Aorta (tissue), 5 donors: ENCODE data around the gene PRKCA. TPM values are rescaled to one million over a fixed set of nuclear protein-coding genes. Genes with fewer than 3 reads are reported as not detected.
A peak's percentile ranks its signal among the peaks of the same experiment; 100 is the strongest.
"Not testable (repeated sequence)": the region's sequence is repeated elsewhere in the genome, so short reads cannot be mapped to it uniquely, and the experiment has no call there.

Source experiments
- ATAC-seq: fragments of 200-7000 bp; cut with Tn5 transposase; one replicate; pipeline ENCODE4 v1.9.1; 2022; ENCODE audit warnings: moderate library complexity; ENCODE audit not compliant: low FRiP score
- DNase-seq, 2 donors: peaks; one replicate each; pipeline ENCODE4 v3.0.0-alpha.2; 2020
- H3K27ac ChIP-seq, 2 donors: one replicate each; pipeline ENCODE4 v1.5.1; 2013; ENCODE audit warnings: low read length in 2 of 2, mild to moderate bottlenecking in 2 of 2, moderate library complexity in 2 of 2, control low read depth in 1 of 2, inconsistent platforms in 1 of 2, low read depth in 1 of 2
- H3K27me3 ChIP-seq, 2 donors: one replicate each; pipeline ENCODE4 v1.6.1; 2013; ENCODE audit warnings: control low read depth in 1 of 2, low read length in 1 of 2, mild to moderate bottlenecking in 1 of 2, moderate library complexity in 1 of 2; ENCODE audit not compliant: insufficient read depth in 2 of 2, control insufficient read depth in 1 of 2
- H3K36me3 ChIP-seq, 2 donors: one replicate each; pipeline ENCODE4 v1.6.1; 2013; ENCODE audit warnings: control low read depth in 1 of 2, low read length in 1 of 2, mild to moderate bottlenecking in 1 of 2; ENCODE audit not compliant: insufficient read depth in 2 of 2, control insufficient read depth in 1 of 2
- H3K4me1 ChIP-seq, 2 donors: one replicate each; pipeline ENCODE4 v1.6.1; 2013; ENCODE audit warnings: low read length in 2 of 2, control low read depth in 1 of 2, mild to moderate bottlenecking in 1 of 2, moderate library complexity in 1 of 2; ENCODE audit not compliant: insufficient read depth in 2 of 2, control insufficient read depth in 1 of 2
- H3K4me3 ChIP-seq, 2 donors: one replicate each; pipeline ENCODE4 v1.5.1; 2013; ENCODE audit warnings: low read length in 2 of 2, control low read depth in 1 of 2, mild to moderate bottlenecking in 1 of 2
- H3K9me3 ChIP-seq: one replicate; pipeline ENCODE4 v1.6.1; 2013; ENCODE audit warnings: mild to moderate bottlenecking, low read length; ENCODE audit not compliant: control insufficient read depth
- WGBS, 2 donors: extraction: QIAGEN DNeasy Blood & Tissue Kit; methylation state at CpG; one replicate each; pipeline ENCODE4 v1.1.7; 2013; 5-methylcytosine and 5-hydroxymethylcytosine counted together
- intact Hi-C, 2 donors: fragments of 100-400 bp; cut with DNase I; formaldehyde crosslinking; loops; one replicate each; pipeline versions ENCODE4 v1.14.2 to v1.15.0; 2022
- polyA plus RNA-seq, 2 donors: library from polyadenylated mRNA; stranded (reverse); fragments of 200-250 nt; gene quantifications; one replicate each; pipeline ENCODE4 v1.2.3, GENCODE V29; 2013
- total RNA-seq, 2 donors: library from RNA; stranded (reverse); fragmentation: NEBNext Ultra II Directional; extraction: Animal tissue kit (Norgen Biotek cat#: 25700); gene quantifications; one replicate each; pipeline ENCODE4 v1.2.1, GENCODE V29; 2021
- donor health status: healthy with polysubstance abuse.
- donor health status: Bipolar disorder and iron deficiency.
- donor health status: DM: no; HTN: no; CAD: no.
- donor health status: DM: no; HTN: no; CAD: no.
- donor health status: DM: yes; HTN: yes; CAD: no.

Gene PRKCA
- total and polyA plus RNA-seq, 4 donors, result 2.7 to 15.4 (median 9.1) TPM

DNA sequence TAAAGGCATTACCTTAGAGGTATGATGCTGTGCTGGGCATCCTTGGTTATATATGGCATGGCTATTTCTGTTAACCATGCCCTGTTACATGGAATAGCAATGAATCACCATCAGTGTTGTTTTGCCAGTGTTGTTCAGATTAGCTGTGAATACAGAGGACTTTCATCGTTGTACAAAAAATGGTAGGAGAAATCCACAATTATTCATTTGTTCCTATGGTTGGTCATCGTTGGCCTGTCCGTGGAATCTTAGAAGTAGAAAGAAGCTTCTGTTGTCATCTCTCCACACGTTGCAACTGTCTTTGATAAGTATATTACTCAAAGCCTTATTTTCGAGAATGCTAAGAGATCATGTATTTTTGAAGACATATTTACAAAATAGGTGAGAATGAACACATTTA, 418.2 kb downstream of the PRKCA start:
- H3K9me3 ChIP-seq, result no peaks in the 10 kb centered on the region
- no peak for ATAC-seq
- intact Hi-C loops, result no loop called here

DNA sequence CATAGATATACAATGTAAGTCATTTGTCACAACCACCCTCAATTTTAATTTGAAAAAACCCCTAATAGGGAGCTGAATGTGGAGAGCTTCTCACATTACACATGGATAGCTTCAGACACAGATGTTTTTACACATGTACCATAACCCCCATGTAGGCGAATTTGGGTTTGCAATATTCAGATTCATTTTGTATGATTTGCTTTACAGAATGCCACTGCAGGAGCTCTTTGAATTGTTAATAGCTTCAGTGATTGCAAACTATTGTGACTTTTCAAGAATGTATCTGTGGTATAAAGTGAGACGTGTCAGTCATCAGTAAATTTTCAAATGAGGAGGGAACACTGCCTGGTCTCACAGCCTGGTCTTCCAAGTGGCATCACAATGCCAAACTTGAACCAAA, 419.9 kb downstream of the PRKCA start:
- no peak for DNase-seq
- H3K36me3 ChIP-seq, result no peaks in the 10 kb centered on the region
- H3K27ac ChIP-seq, result no peak overlapping the region
- no peaks in the 10 kb centered on the region for H3K9me3 ChIP-seq
- H3K4me1 ChIP-seq, result peaks cover 2 to 9% of the 10 kb centered on the region in 2 donors
- no peak for ATAC-seq
- intact Hi-C loops, result no loop called here
- no peak overlapping the region for H3K4me3 ChIP-seq
- no peaks in the 10 kb centered on the region for H3K27me3 ChIP-seq
- WGBS, 2 donors, result 94% methylated on average over 2 of the region's 2 CpGs

More for the DNA sequence above, 418.2 kb downstream of the PRKCA start:
- WGBS, 2 donors, result 90 to 91% methylated on average over 5 of the region's 5 CpGs
- DNase-seq, result no peak
- Histone ChIP-seq H3K36me3 (no peaks in the 10 kb centered on the region), H3K27me3 (no peaks in the 10 kb centered on the region), H3K27ac (no peak overlapping the region), H3K4me3 (no peak overlapping the region), H3K4me1 (peaks cover 2 to 9% of the 10 kb centered on the region in 2 donors)

DNA sequence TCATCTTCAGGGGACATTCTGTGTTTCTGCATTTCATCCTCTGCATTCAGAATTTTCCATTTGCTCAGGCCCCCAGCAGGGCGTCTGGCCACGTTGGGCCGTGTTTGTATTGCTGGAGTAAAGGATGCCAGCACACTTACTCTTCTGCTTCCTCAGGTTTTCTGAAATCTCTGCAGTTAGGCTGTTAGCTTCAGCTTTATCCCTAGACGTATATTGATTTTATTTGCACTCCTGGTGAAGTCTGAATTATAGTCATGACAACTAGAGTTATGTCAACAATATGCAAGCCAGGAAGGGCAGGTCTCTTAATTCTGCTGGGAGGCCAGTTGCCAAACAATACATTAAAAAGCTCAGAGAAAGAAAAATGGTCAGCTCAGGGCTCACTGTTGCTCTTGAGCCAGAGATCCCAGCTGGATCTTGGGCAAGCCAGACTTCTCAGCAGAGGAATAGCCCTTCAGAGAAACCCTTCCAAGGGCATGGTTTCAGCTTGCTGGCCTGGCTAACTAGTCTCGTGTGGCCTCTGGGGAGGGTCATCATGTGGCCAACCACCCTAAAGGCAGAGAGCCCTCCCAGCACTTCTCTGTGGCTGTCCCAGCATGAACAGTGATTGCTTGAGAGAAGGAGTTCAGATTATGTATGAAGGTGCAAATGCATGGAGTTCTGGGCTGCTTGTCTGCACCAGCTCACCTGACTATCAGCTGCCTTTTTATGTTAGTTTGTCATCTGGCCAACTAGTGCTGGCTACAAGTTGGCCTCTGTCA, 422.3 kb downstream of the PRKCA start:
- 1 to 7% methylated on average over 5 of the region's 5 CpGs for WGBS, 2 donors
- peaks cover 2 to 9% of the 10 kb centered on the region in 2 donors for H3K4me1 ChIP-seq
- H3K36me3 ChIP-seq, result no peaks in the 10 kb centered on the region
- H3K27me3 ChIP-seq, result no peaks in the 10 kb centered on the region
- no peak overlapping the region for H3K27ac ChIP-seq
- intact Hi-C loops, result no loop called here
- no peaks in the 10 kb centered on the region for H3K9me3 ChIP-seq
- no peak overlapping the region for H3K4me3 ChIP-seq
- DNase-seq, result no peak
- peak; percentile 40 for ATAC-seq

DNA sequence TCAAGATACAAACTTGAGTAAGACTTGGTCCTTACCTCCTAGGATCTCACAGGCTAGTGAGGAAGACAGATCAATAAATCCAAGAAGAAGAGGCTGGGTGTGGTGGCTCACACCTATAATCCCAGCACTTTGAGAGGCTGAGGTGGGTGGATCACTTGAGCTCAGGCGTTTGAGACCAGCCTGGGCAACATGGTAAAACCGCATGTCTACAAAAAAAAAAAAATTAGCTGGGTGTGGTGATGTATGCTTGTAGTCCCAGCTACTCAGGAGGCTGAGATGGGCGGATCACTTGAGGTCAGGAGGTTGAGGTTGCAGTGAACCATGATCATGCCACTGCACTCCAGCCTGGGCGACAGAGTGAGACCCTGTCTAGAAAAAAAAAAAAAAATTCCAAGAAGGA, 423.0 kb downstream of the PRKCA start:
- DNase-seq, H3K4me1 ChIP-seq, intact Hi-C loops, H3K27me3 ChIP-seq, H3K36me3 ChIP-seq, ATAC-seq, H3K27ac ChIP-seq, H3K9me3 ChIP-seq, H3K4me3 ChIP-seq: not testable (repeated sequence)
- WGBS, 2 donors, result 52 to 62% methylated on average over 4 of the region's 4 CpGs

DNA sequence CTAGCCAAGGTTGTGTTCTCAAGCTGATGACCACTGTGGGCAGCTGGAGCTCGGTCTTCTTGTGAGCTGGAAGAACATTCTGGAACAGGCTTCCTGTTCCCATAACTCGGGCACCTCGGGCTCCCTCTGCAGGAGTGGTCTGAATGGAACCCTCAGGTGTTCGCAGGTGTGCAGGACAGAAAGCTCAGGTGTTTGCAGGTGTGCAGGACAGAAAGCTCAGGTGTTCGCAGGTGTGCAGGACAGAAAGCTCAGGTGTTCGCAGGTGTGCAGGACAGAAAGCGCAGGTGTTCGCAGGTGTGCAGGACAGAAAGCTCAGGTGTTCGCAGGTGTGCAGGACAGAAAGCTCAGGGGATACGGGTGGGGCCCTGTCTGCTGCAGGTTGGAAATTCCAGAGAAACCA, 423.5 kb downstream of the PRKCA start:
- no peak for DNase-seq
- no peaks in the 10 kb centered on the region for H3K27me3 ChIP-seq
- WGBS, 2 donors, result 88 to 89% methylated on average over 10 of the region's 10 CpGs
- no peak overlapping the region for H3K4me3 ChIP-seq
- H3K27ac ChIP-seq, result no peak overlapping the region
- no peaks in the 10 kb centered on the region for H3K9me3 ChIP-seq
- intact Hi-C loops, result no loop called here
- H3K36me3 ChIP-seq, result no peaks in the 10 kb centered on the region
- peaks cover 2 to 9% of the 10 kb centered on the region in 2 donors for H3K4me1 ChIP-seq
- ATAC-seq, result no peak

DNA sequence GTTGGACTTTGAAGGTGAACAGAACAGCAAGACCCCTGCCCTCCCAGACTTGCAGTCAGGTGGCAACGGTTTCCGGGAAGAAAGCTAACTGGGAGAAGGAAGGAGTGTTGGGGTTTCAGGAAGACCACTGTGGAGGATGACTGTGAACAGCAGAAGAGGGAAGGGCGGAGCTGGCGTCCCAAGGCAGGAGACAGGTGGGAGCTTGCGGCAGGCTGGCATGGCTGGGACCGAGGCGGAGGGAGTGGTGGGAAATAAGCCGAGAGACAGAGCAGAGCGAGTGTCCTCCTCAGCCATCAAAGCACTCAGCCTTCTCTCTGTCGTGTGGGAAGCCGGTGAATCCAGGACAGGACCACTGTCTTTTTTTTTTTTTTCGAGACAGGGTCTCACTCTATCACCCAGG, 424.0 kb downstream of the PRKCA start:
- WGBS, 2 donors, result 96 to 98% methylated on average over 12 of the region's 12 CpGs
- DNase-seq, result no peak
- Histone ChIP-seq H3K9me3 (no peaks in the 10 kb centered on the region), H3K4me1 (peaks cover 2 to 9% of the 10 kb centered on the region in 2 donors), H3K27me3 (no peaks in the 10 kb centered on the region), H3K36me3 (no peaks in the 10 kb centered on the region), H3K27ac (no peak overlapping the region), H3K4me3 (no peak overlapping the region)
- intact Hi-C loops, result no loop called here
- no peak for ATAC-seq

DNA sequence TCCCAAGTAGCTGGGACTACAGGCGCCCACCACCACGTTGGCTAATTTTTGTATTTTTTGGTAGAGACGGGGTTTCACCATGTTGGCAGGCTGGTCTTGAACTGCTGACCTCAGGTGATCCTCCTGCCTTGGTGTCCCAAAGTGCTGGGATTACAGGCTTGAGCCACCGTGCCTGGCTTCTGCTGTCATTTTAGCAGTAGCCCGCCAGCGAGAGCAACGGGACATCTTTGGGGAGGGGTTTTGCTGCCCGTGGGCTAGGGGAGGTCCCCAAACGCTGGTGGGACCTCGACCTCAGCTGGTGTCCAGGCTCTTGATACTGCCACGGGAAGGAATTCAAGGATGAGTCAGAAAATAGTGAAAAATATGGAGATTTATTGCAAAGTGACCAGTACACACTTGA, 424.4 kb downstream of the PRKCA start:
- intact Hi-C loops, result no loop called here
- Histone ChIP-seq H3K36me3 (no peaks in the 10 kb centered on the region), H3K27me3 (no peaks in the 10 kb centered on the region)

DNA sequence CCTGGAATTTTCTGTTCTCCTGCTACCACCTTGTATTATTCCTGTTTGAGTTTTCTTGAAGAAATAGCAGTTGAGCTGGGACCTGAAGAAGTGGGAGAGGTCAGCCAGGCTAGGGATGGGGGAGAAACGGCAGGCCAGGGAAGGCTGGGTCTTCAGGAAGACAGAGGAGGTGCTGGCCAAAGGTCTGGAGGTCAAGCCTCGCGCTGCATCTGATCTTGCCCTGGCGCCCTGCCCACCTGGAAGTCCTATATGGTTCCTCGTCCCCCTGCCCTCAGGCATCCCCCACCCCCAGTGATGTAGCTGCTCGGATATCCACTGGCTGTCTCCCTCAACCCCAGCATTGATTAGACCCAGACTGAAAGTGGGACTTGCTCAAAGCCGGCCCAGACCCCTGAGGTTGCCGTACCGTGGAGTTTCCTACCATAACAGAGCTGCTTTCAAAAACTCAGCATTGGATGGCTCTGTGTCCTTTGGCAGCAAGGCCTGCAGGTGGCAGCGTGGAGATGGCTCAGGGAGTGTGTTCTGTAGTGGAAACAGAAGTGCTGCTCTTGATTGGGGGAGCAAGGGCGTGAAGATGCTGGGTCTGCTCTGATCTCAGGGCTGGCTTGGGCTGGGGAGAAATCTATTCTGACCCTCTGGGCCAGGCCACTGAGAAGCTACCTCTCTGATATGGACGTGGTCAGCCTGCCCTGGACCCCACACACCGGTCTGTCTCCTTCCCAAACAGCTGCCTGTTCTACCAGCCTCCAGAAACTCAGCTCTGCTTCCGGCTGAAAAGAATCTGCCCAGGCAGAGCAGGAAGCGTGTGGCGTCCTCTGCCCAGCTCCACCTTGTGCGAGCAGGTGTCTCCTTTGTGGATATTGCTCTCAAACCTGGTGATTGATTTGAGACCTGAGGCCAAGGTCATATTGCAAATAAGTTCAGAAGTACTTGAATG, 425.5 kb downstream of the PRKCA start:
- Histone ChIP-seq H3K36me3 (no peaks in the 10 kb centered on the region), H3K4me1 (peaks cover 2 to 9% of the 10 kb centered on the region in 2 donors), H3K4me3 (no peak overlapping the region), H3K27me3 (no peaks in the 10 kb centered on the region), H3K27ac (no peak overlapping the region), H3K9me3 (no peaks in the 10 kb centered on the region)
- ATAC-seq, result no peak
- 74 to 78% methylated on average over 17 of the region's 17 CpGs for WGBS, 2 donors
- intact Hi-C loops, result no loop called here
- DNase-seq, result peak in 1 of 2 donors; percentile 65

More for the DNA sequence above, 424.4 kb downstream of the PRKCA start:
- peaks cover 2 to 9% of the 10 kb centered on the region in 2 donors for H3K4me1 ChIP-seq
- no peaks in the 10 kb centered on the region for H3K9me3 ChIP-seq
- no peak for DNase-seq
- ATAC-seq, result no peak
- H3K27ac ChIP-seq, result no peak overlapping the region
- no peak overlapping the region for H3K4me3 ChIP-seq
- WGBS, 2 donors, result 91% methylated on average over 11 of the region's 11 CpGs
